ENCODE measurements around the gene DEK. TPM values are rescaled to one million over a fixed set of nuclear protein-coding genes. Genes with fewer than 3 reads are reported as not detected.
A peak's percentile ranks its signal among the peaks of the same experiment; 100 is the strongest.

DEK gene
- total RNA-seq, 1 donor from 2014 or later, result 64.2 TPM

DNA sequence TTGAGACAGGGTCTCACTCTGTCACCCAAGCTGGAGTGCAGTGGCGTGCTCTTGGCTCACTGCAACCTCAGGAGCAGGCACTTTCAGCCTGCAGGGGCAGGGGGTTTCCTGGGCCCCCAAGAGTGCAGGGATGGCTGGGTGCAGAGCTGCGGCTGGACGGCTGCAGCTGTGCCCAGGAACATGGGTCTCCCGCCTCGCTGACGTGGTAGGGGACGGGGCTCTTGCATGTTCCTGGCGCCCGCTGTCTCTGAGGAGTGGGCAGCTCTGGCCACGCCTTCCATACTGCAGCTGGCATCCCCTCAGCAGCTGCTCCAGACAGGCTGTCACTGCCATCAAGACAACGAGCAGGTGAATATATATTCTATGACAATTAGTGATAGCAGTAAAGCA lies 2.2 kb upstream of the DEK start:
- peaks cover 15 to 28% (median 23%) of the 10 kb centered on the region in 3 donors for H3K4me1 ChIP-seq (ENCODE audit: control insufficient read depth in 3 of 3, insufficient read depth in 3 of 3, low read length in 3 of 3)
- H3K9me3 ChIP-seq (ENCODE audit: control insufficient read depth in 3 of 3, low read length in 3 of 3), result no peaks in the 10 kb centered on the region
- H3K4me3 ChIP-seq (ENCODE audit: low read length in 3 of 3), result no peak overlapping the region
- no peaks in the 10 kb centered on the region for H3K36me3 ChIP-seq (ENCODE audit: control insufficient read depth in 3 of 3, insufficient read depth in 3 of 3, low read length in 3 of 3)
- H3K9ac ChIP-seq (ENCODE audit: low read depth in 1 of 3, low read length in 3 of 3), result no peak overlapping the region
- H3K27ac ChIP-seq (ENCODE audit: low read depth, low read length), result no peak overlapping the region
- H3K27me3 ChIP-seq (ENCODE audit: control insufficient read depth in 3 of 3, insufficient read depth in 3 of 3, low read length in 3 of 3), result no peaks in the 10 kb centered on the region

GRCh38 chr6:18265787-18266522 lies 1.6 kb upstream of the DEK start:
- H3K9ac ChIP-seq (ENCODE audit: low read depth in 1 of 3, low read length in 3 of 3), result no peak overlapping the region
- no peaks in the 10 kb centered on the region for H3K27me3 ChIP-seq (ENCODE audit: control insufficient read depth in 3 of 3, insufficient read depth in 3 of 3, low read length in 3 of 3)
- no peaks in the 10 kb centered on the region for H3K9me3 ChIP-seq (ENCODE audit: control insufficient read depth in 3 of 3, low read length in 3 of 3)
- peaks cover 18 to 34% (median 27%) of the 10 kb centered on the region in 3 donors for H3K4me1 ChIP-seq (ENCODE audit: control insufficient read depth in 3 of 3, insufficient read depth in 3 of 3, low read length in 3 of 3)
- H3K36me3 ChIP-seq (ENCODE audit: control insufficient read depth in 3 of 3, insufficient read depth in 3 of 3, low read length in 3 of 3), result no peaks in the 10 kb centered on the region
- no peak overlapping the region for H3K27ac ChIP-seq (ENCODE audit: low read depth, low read length)
- no peak overlapping the region for H3K4me3 ChIP-seq (ENCODE audit: low read length in 3 of 3)

GRCh38 chr6:18264923-18265377 lies 620 bp upstream of the DEK start:
- H3K4me1 ChIP-seq (ENCODE audit: control insufficient read depth in 3 of 3, insufficient read depth in 3 of 3, low read length in 3 of 3), result peaks cover 26 to 44% (median 34%) of the 10 kb centered on the region in 3 donors
- no peaks in the 10 kb centered on the region for H3K9me3 ChIP-seq (ENCODE audit: control insufficient read depth in 3 of 3, low read length in 3 of 3)
- H3K36me3 ChIP-seq (ENCODE audit: control insufficient read depth in 3 of 3, insufficient read depth in 3 of 3, low read length in 3 of 3), result no peaks in the 10 kb centered on the region
- peak overlapping the region; percentile 61 to 94 (median 83) for H3K4me3 ChIP-seq (ENCODE audit: low read length in 3 of 3)
- peak overlapping the region; percentile 89 for H3K27ac ChIP-seq (ENCODE audit: low read depth, low read length)
- H3K27me3 ChIP-seq (ENCODE audit: control insufficient read depth in 3 of 3, insufficient read depth in 3 of 3, low read length in 3 of 3), result no peaks in the 10 kb centered on the region
- H3K9ac ChIP-seq (ENCODE audit: low read depth in 1 of 3, low read length in 3 of 3), result peak overlapping the region; percentile 58 to 84 (median 64)

GRCh38 chr6:18263418-18264218 lies 712 bp downstream of the DEK start:
- H3K9me3 ChIP-seq (ENCODE audit: control insufficient read depth in 3 of 3, low read length in 3 of 3), result no peaks in the 10 kb centered on the region
- H3K27ac ChIP-seq (ENCODE audit: low read depth, low read length), result peak overlapping the region; percentile 89
- no peaks in the 10 kb centered on the region for H3K36me3 ChIP-seq (ENCODE audit: control insufficient read depth in 3 of 3, insufficient read depth in 3 of 3, low read length in 3 of 3)
- H3K27me3 ChIP-seq (ENCODE audit: control insufficient read depth in 3 of 3, insufficient read depth in 3 of 3, low read length in 3 of 3), result no peaks in the 10 kb centered on the region
- peak overlapping the region; percentile 81 to 91 (median 88) for H3K9ac ChIP-seq (ENCODE audit: low read depth in 1 of 3, low read length in 3 of 3)
- peak overlapping the region; percentile 75 to 94 (median 82) for H3K4me3 ChIP-seq (ENCODE audit: low read length in 3 of 3)
- peaks cover 29 to 48% (median 36%) of the 10 kb centered on the region in 3 donors for H3K4me1 ChIP-seq (ENCODE audit: control insufficient read depth in 3 of 3, insufficient read depth in 3 of 3, low read length in 3 of 3)

- Histone ChIP-seq H3K4me1 (ENCODE audit: control insufficient read depth in 3 of 3, insufficient read depth in 3 of 3, low read length in 3 of 3) (peaks cover 29 to 45% (median 36%) of the 10 kb centered on the region in 3 donors), H3K27ac (ENCODE audit: low read depth, low read length) (peak overlapping the region; percentile 89), H3K4me3 (ENCODE audit: low read length in 3 of 3) (peak overlapping the region; percentile 75 to 94 (median 82)), H3K36me3 (ENCODE audit: control insufficient read depth in 3 of 3, insufficient read depth in 3 of 3, low read length in 3 of 3) (no peaks in the 10 kb centered on the region), H3K9ac (ENCODE audit: low read depth in 1 of 3, low read length in 3 of 3) (peak overlapping the region; percentile 10 to 91 (median 81)), H3K9me3 (ENCODE audit: control insufficient read depth in 3 of 3, low read length in 3 of 3) (no peaks in the 10 kb centered on the region), H3K27me3 (ENCODE audit: control insufficient read depth in 3 of 3, insufficient read depth in 3 of 3, low read length in 3 of 3) (no peaks in the 10 kb centered on the region)
These were observed 1.5 kb downstream of the DEK start for GRCh38 chr6:18262702-18263417.

- peaks cover 26 to 40% (median 36%) of the 10 kb centered on the region in 3 donors for H3K4me1 ChIP-seq (ENCODE audit: control insufficient read depth in 3 of 3, insufficient read depth in 3 of 3, low read length in 3 of 3)
- no peak overlapping the region for H3K27ac ChIP-seq (ENCODE audit: low read depth, low read length)
- H3K36me3 ChIP-seq (ENCODE audit: control insufficient read depth in 3 of 3, insufficient read depth in 3 of 3, low read length in 3 of 3), result peaks cover 0 to 6% (median 3%) of the 10 kb centered on the region in 3 donors
- no peaks in the 10 kb centered on the region for H3K27me3 ChIP-seq (ENCODE audit: control insufficient read depth in 3 of 3, insufficient read depth in 3 of 3, low read length in 3 of 3)
- no peak overlapping the region for H3K4me3 ChIP-seq (ENCODE audit: low read length in 3 of 3)
- H3K9me3 ChIP-seq (ENCODE audit: control insufficient read depth in 3 of 3, low read length in 3 of 3), result no peaks in the 10 kb centered on the region
- H3K9ac ChIP-seq (ENCODE audit: low read depth in 1 of 3, low read length in 3 of 3), result peak overlapping the region in 1 of 3 donors; percentile 10
These were observed 2.5 kb downstream of the DEK start for GRCh38 chr6:18261877-18262276.

DNA sequence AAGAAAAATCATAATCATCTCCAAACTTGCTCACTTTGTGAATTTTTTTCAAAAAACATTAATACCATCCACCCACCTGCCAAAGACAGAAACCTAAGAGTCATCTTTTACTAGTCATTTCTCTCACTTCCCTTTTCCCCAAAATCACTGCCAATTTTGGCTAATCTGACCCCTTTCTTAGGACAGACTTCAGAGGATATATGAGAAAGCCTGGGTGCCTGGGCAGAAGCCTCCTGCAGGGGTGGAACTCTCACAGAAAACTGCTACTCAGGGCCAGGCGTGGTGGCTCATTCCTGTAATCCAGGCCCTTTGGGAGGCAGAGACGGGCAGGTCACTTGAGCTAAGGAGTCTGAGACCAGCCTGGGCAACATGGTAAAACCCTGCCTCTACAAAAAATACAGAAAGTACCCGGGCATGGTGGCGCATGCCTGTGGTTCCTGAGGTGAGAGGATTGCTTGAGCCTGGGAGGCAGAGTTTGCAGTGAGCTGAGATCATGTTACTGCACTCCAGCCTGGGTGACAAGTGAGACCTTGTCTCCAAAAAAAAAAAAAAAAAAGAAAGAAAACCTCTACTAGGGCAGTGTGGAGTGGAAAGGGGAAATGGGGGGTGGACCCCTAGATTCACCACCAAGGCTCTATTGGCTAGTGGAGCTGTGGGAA lies 3.8 kb downstream of the DEK start:
- Histone ChIP-seq H3K9me3 (ENCODE audit: control insufficient read depth in 3 of 3, low read length in 3 of 3) (no peaks in the 10 kb centered on the region), H3K4me3 (ENCODE audit: low read length in 3 of 3) (peak overlapping the region in 2 of 3 donors; percentile 0 to 12), H3K27me3 (ENCODE audit: control insufficient read depth in 3 of 3, insufficient read depth in 3 of 3, low read length in 3 of 3) (no peaks in the 10 kb centered on the region), H3K27ac (ENCODE audit: low read depth, low read length) (peak overlapping the region; percentile 32), H3K36me3 (ENCODE audit: control insufficient read depth in 3 of 3, insufficient read depth in 3 of 3, low read length in 3 of 3) (peaks cover 3 to 11% (median 3%) of the 10 kb centered on the region in 3 donors), H3K9ac (ENCODE audit: low read depth in 1 of 3, low read length in 3 of 3) (no peak overlapping the region), H3K4me1 (ENCODE audit: control insufficient read depth in 3 of 3, insufficient read depth in 3 of 3, low read length in 3 of 3) (peaks cover 26 to 39% (median 36%) of the 10 kb centered on the region in 3 donors)

- Histone ChIP-seq H3K36me3 (ENCODE audit: control insufficient read depth in 3 of 3, insufficient read depth in 3 of 3, low read length in 3 of 3) (peaks cover 3 to 18% (median 10%) of the 10 kb centered on the region in 3 donors), H3K4me1 (ENCODE audit: control insufficient read depth in 3 of 3, insufficient read depth in 3 of 3, low read length in 3 of 3) (peaks cover 21 to 32% (median 32%) of the 10 kb centered on the region in 3 donors), H3K9me3 (ENCODE audit: control insufficient read depth in 3 of 3, low read length in 3 of 3) (no peaks in the 10 kb centered on the region), H3K27ac (ENCODE audit: low read depth, low read length) (no peak overlapping the region), H3K9ac (ENCODE audit: low read depth in 1 of 3, low read length in 3 of 3) (no peak overlapping the region), H3K4me3 (ENCODE audit: low read length in 3 of 3) (peak overlapping the region in 1 of 3 donors; percentile 18), H3K27me3 (ENCODE audit: control insufficient read depth in 3 of 3, insufficient read depth in 3 of 3, low read length in 3 of 3) (no peaks in the 10 kb centered on the region)
These were observed 4.5 kb downstream of the DEK start for GRCh38 chr6:18259675-18260447.

DNA sequence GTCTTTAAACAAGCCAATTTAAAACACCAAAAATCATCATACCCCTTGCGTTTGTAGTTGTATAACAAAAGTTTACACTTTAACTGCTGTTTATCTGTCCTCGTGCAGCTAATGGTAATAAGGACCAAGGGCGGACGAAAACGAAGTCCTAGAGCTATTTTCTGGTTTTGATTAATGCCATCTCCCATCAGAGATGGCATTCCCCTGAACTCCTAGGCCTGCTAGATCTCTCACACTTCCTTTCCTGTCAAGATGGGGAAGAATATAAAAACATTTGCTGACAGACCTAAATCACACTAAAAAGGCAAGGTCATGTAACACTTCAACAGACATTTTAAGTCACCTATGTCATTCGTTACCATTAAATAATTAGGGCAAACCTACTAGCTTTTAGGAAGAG lies 9.5 kb downstream of the DEK start:
- Histone ChIP-seq H3K9ac (ENCODE audit: low read depth in 1 of 3, low read length in 3 of 3) (no peak overlapping the region), H3K4me3 (ENCODE audit: low read length in 3 of 3) (no peak overlapping the region), H3K27me3 (ENCODE audit: control insufficient read depth in 3 of 3, insufficient read depth in 3 of 3, low read length in 3 of 3) (no peaks in the 10 kb centered on the region), H3K4me1 (ENCODE audit: control insufficient read depth in 3 of 3, insufficient read depth in 3 of 3, low read length in 3 of 3) (peaks cover 2 to 4% (median 3%) of the 10 kb centered on the region in 3 donors), H3K27ac (ENCODE audit: low read depth, low read length) (no peak overlapping the region), H3K36me3 (ENCODE audit: control insufficient read depth in 3 of 3, insufficient read depth in 3 of 3, low read length in 3 of 3) (peaks cover 3 to 27% (median 13%) of the 10 kb centered on the region in 3 donors), H3K9me3 (ENCODE audit: control insufficient read depth in 3 of 3, low read length in 3 of 3) (no peaks in the 10 kb centered on the region)
